Kidney (tissue), 14 donors: ENCODE data around the gene MC4R. TPM values are rescaled to one million over a fixed set of nuclear protein-coding genes. Genes with fewer than 3 reads are reported as not detected.

ENCODE experiments used
- DNase-seq, 5 donors: peaks; one replicate each; pipeline ENCODE4 v3.0.0-alpha.2; 2013 to 2020
- FAIRE-seq: peaks from 2 replicates; lab custom pipeline; 2012; peaks lifted over from hg19 to GRCh38; lab: Jason Lieb, UNC
- H3K27ac ChIP-seq, 2 donors: one replicate each; pipeline ENCODE4 v1.7.0; 2013; ENCODE audit warnings: low read depth in 2 of 2, low read length in 2 of 2, inconsistent platforms in 1 of 2
- H3K27me3 ChIP-seq: one replicate; pipeline ENCODE4 v1.7.1; 2013; ENCODE audit warnings: low read length, inconsistent platforms; ENCODE audit not compliant: control insufficient read depth, insufficient read depth
- H3K36me3 ChIP-seq, 3 donors: one replicate each; pipeline versions ENCODE4 v1.7.0 to v1.7.1; 2013; ENCODE audit warnings: low read length in 3 of 3, control low read depth in 1 of 3, inconsistent platforms in 1 of 3; ENCODE audit not compliant: insufficient read depth in 3 of 3, control insufficient read depth in 2 of 3
- H3K4me1 ChIP-seq, 3 donors: one replicate each; pipeline versions ENCODE4 v1.7.0 to v1.7.1; 2013; ENCODE audit warnings: low read length in 3 of 3, inconsistent platforms in 1 of 3, low read depth in 1 of 3; ENCODE audit not compliant: control insufficient read depth in 2 of 3, insufficient read depth in 2 of 3
- H3K4me3 ChIP-seq, 3 donors: one replicate each; pipeline versions ENCODE4 v1.7.0 to v1.8.1; 2013; ENCODE audit warnings: low read length in 3 of 3, control low read depth in 1 of 3, inconsistent platforms in 1 of 3
- H3K9ac ChIP-seq, 3 donors: one replicate each; pipeline versions ENCODE4 v1.7.0 to v1.7.1; 2013; ENCODE audit warnings: low read length in 3 of 3, control low read depth in 1 of 3, inconsistent platforms in 1 of 3
- H3K9me3 ChIP-seq, 3 donors: one replicate each; pipeline versions ENCODE4 v1.7.0 to v1.7.1; 2013; ENCODE audit warnings: low read length in 3 of 3, control low read depth in 1 of 3, inconsistent platforms in 1 of 3; ENCODE audit not compliant: control insufficient read depth in 2 of 3, insufficient read depth in 1 of 3
- CTCF ChIP-seq: IDR thresholded peaks from 3 replicates; pipeline ENCODE4 v1.5.1; 2012; ENCODE audit warnings: mild to moderate bottlenecking, moderate library complexity, borderline replicate concordance; ENCODE audit not compliant: insufficient read depth; ENCODE audit errors: extremely low read depth
- intact Hi-C: fragments of 100-400 bp; cut with DNase I; formaldehyde crosslinking; loops from one replicate; pipeline ENCODE4 v1.11.1; 2022
- polyA plus RNA-seq: library from polyadenylated mRNA; stranded (reverse); fragments of 350-450 nt; fragmentation: Illumina TruSeq; extraction: RNeasy Lipid Tissue Mini Kit (QIAGEN cat#74804); gene quantifications from one replicate; pipeline ENCODE4 v1.2.3, GENCODE V29; 2014; ENCODE audit warnings: low read depth, low replicate concordance; ENCODE audit not compliant: insufficient read depth
- total RNA-seq: library from RNA; stranded (reverse); fragmentation: NEBNext Ultra II Directional; extraction: Animal tissue kit (Norgen Biotek cat#: 25700); gene quantifications from one replicate; pipeline ENCODE4 v1.2.1, GENCODE V29; 2021
- donor health status: control.
- donor health status: control.
- donor health status: control.
- donor health status: control.
- donor health status: control.
- donor health status: DM: yes; HTN: yes; CAD: no.
- donor health status: Normal renal cell carcinoma (clear cell type).

The MC4R gene
- total and polyA plus RNA-seq, 2 donors from 2014 or later: 0.19 TPM; not detected in 1

GRCh38 chr18:60413944-60414547 lies 41.5 kb upstream of the MC4R start:
- FAIRE-seq (no peak), DNase-seq (peak in 1 of 5 donors; percentile 3)
- no peak for TF ChIP-seq CTCF
- no peaks in the 10 kb centered on the region for H3K9me3 ChIP-seq
- H3K27me3 ChIP-seq: no peaks in the 10 kb centered on the region
- H3K27ac ChIP-seq: no peak overlapping the region
- intact Hi-C loops: no loop called here
- no peak overlapping the region for H3K4me3 ChIP-seq
- H3K4me1 ChIP-seq: no peaks in the 10 kb centered on the region
- no peak overlapping the region for H3K9ac ChIP-seq
- H3K36me3 ChIP-seq: no peaks in the 10 kb centered on the region

GRCh38 chr18:60411715-60412114 lies 39.1 kb upstream of the MC4R start:
- H3K9ac ChIP-seq: no peak overlapping the region
- H3K9me3 ChIP-seq: no peaks in the 10 kb centered on the region
- H3K4me1 ChIP-seq: no peaks in the 10 kb centered on the region
- DNase-seq: no peak
- FAIRE-seq: no peak
- H3K4me3 ChIP-seq: no peak overlapping the region
- intact Hi-C loops: no loop called here
- no peaks in the 10 kb centered on the region for H3K27me3 ChIP-seq
- H3K36me3 ChIP-seq: no peaks in the 10 kb centered on the region
- no peak overlapping the region for H3K27ac ChIP-seq
- no peak for TF ChIP-seq CTCF

- Histone ChIP-seq H3K36me3 (no peaks in the 10 kb centered on the region), H3K9ac (no peak overlapping the region), H3K27me3 (no peaks in the 10 kb centered on the region), H3K9me3 (no peaks in the 10 kb centered on the region), H3K4me3 (no peak overlapping the region), H3K4me1 (no peaks in the 10 kb centered on the region), H3K27ac (no peak overlapping the region)
- FAIRE-seq: no peak
- DNase-seq: no peak
- no peak for TF ChIP-seq CTCF
- intact Hi-C loops: no loop called here
These were observed 34.1 kb upstream of the MC4R start for GRCh38 chr18:60406721-60407120.

GRCh38 chr18:60404486-60405085 lies 32.0 kb upstream of the MC4R start:
- TF ChIP-seq CTCF: no peak
- H3K9ac ChIP-seq: no peak overlapping the region
- no peaks in the 10 kb centered on the region for H3K4me1 ChIP-seq
- DNase-seq (no peak), FAIRE-seq (no peak)
- no peak overlapping the region for H3K27ac ChIP-seq
- no peaks in the 10 kb centered on the region for H3K27me3 ChIP-seq
- no peaks in the 10 kb centered on the region for H3K36me3 ChIP-seq
- H3K9me3 ChIP-seq: no peaks in the 10 kb centered on the region
- intact Hi-C loops: no loop called here
- no peak overlapping the region for H3K4me3 ChIP-seq
